ENCODE data around the gene MTRFR.

GRCh38 chr12:123264642-123265041, 31.4 kb downstream of the MTRFR start:
- TF ChIP-seq CTCF (IDR thresholded peaks at IDR 0.05; ENCODE audit: insufficient read depth, low read length) (no peak), POLR2AphosphoS5 (IDR thresholded peaks at IDR 0.05; ENCODE audit: low read depth) (no peak), REST (IDR thresholded peaks at IDR 0.05; ENCODE audit: insufficient replicate concordance, low read depth) (no peak)
